ENCODE measurements around the gene SLC51B.
"Not testable (repeated sequence)": the region's sequence is repeated elsewhere in the genome, so short reads cannot be mapped to it uniquely, and the experiment has no call there.

The SLC51B gene

GRCh38 chr15:65041787-65042186, 3.4 kb upstream of the SLC51B start:
- no peak for DNase-seq (ENCODE audit: low read depth in 1 of 2, low spot score in 1 of 2)

- no peak for DNase-seq (ENCODE audit: low read depth in 1 of 2, low spot score in 1 of 2)
These were observed 2.3 kb upstream of the SLC51B start for GRCh38 chr15:65042776-65043327.

GRCh38 chr15:65044218-65044617, 969 bp upstream of the SLC51B start:
- DNase-seq (ENCODE audit: low read depth in 1 of 2, low spot score in 1 of 2), result not testable (repeated sequence)

- DNase-seq (ENCODE audit: low read depth in 1 of 2, low spot score in 1 of 2), result no peak
These were observed 3.1 kb downstream of the SLC51B start for GRCh38 chr15:65048241-65048640.

GRCh38 chr15:65049418-65049840, 4.2 kb downstream of the SLC51B start:
- DNase-seq (ENCODE audit: low read depth in 1 of 2, low spot score in 1 of 2), result peak; percentile 59 to 84

- no peak for DNase-seq (ENCODE audit: low read depth in 1 of 2, low spot score in 1 of 2)
These were observed 5.1 kb downstream of the SLC51B start for GRCh38 chr15:65050270-65050669.

- no peak for DNase-seq (ENCODE audit: low read depth in 1 of 2, low spot score in 1 of 2)
These were observed 6.1 kb downstream of the SLC51B start for GRCh38 chr15:65051266-65051665.

GRCh38 chr15:65052956-65053355, 7.8 kb downstream of the SLC51B start:
- no peak for DNase-seq (ENCODE audit: low read depth in 1 of 2, low spot score in 1 of 2)

- DNase-seq (ENCODE audit: low read depth in 1 of 2, low spot score in 1 of 2), result peak; percentile 20 to 27
These were observed 9.4 kb downstream of the SLC51B start for GRCh38 chr15:65054333-65055200.

GRCh38 chr15:65055201-65055870, 10.1 kb downstream of the SLC51B start:
- no peak for DNase-seq (ENCODE audit: low read depth in 1 of 2, low spot score in 1 of 2)

GRCh38 chr15:65056106-65056505, 10.9 kb downstream of the SLC51B start:
- no peak for DNase-seq (ENCODE audit: low read depth in 1 of 2, low spot score in 1 of 2)

GRCh38 chr15:65056868-65057548, 11.8 kb downstream of the SLC51B start:
- DNase-seq (ENCODE audit: low read depth in 1 of 2, low spot score in 1 of 2), result no peak

GRCh38 chr15:65057549-65057940, 12.4 kb downstream of the SLC51B start:
- no peak for DNase-seq (ENCODE audit: low read depth in 1 of 2, low spot score in 1 of 2)

GRCh38 chr15:65058394-65059368, 13.5 kb downstream of the SLC51B start:
- DNase-seq (ENCODE audit: low read depth in 1 of 2, low spot score in 1 of 2), result no peak

GRCh38 chr15:65059369-65059750, 14.2 kb downstream of the SLC51B start:
- DNase-seq (ENCODE audit: low read depth in 1 of 2, low spot score in 1 of 2), result no peak

GRCh38 chr15:65059931-65060596, 14.9 kb downstream of the SLC51B start:
- DNase-seq (ENCODE audit: low read depth in 1 of 2, low spot score in 1 of 2), result no peak

GRCh38 chr15:65060641-65061397, 15.6 kb downstream of the SLC51B start:
- no peak for DNase-seq (ENCODE audit: low read depth in 1 of 2, low spot score in 1 of 2)

GRCh38 chr15:65062061-65062460, 16.9 kb downstream of the SLC51B start:
- no peak for DNase-seq (ENCODE audit: low read depth in 1 of 2, low spot score in 1 of 2)

GRCh38 chr15:65062726-65063125, 17.5 kb downstream of the SLC51B start:
- DNase-seq (ENCODE audit: low read depth in 1 of 2, low spot score in 1 of 2), result no peak
